ENCODE results near the gene MPST.

MPST gene

GRCh38 chr22:37043209-37043827 is 23.8 kb downstream of the MPST start:
- H3K4me3 Mint-ChIP-seq, result no peak overlapping the region
- H3K9me3 Mint-ChIP-seq (ENCODE audit: low read depth), result no peaks in the 10 kb centered on the region
- peaks cover 3% of the 10 kb centered on the region for H3K27me3 Mint-ChIP-seq
- H3K4me1 Mint-ChIP-seq (ENCODE audit: low read depth), result peaks cover 6% of the 10 kb centered on the region
- no peaks in the 10 kb centered on the region for H3K36me3 Mint-ChIP-seq
- H3K27ac Mint-ChIP-seq, result no peak overlapping the region

- H3K36me3 Mint-ChIP-seq, result no peaks in the 10 kb centered on the region
- no peak overlapping the region for H3K4me3 Mint-ChIP-seq
- peaks cover 3% of the 10 kb centered on the region for H3K27me3 Mint-ChIP-seq
- peaks cover 6% of the 10 kb centered on the region for H3K4me1 Mint-ChIP-seq (ENCODE audit: low read depth)
- H3K9me3 Mint-ChIP-seq (ENCODE audit: low read depth), result no peaks in the 10 kb centered on the region
- H3K27ac Mint-ChIP-seq, result no peak overlapping the region
These were observed 24.4 kb downstream of the MPST start for GRCh38 chr22:37043828-37044538.

GRCh38 chr22:37044634-37045625 is 25.4 kb downstream of the MPST start:
- Mint-ChIP-seq H3K36me3 (no peaks in the 10 kb centered on the region), H3K27me3 (peaks cover 3% of the 10 kb centered on the region), H3K27ac (no peak overlapping the region), H3K4me3 (no peak overlapping the region), H3K4me1 (ENCODE audit: low read depth) (peaks cover 6% of the 10 kb centered on the region), H3K9me3 (ENCODE audit: low read depth) (no peaks in the 10 kb centered on the region)

GRCh38 chr22:37045958-37046357 is 26.4 kb downstream of the MPST start:
- no peaks in the 10 kb centered on the region for H3K36me3 Mint-ChIP-seq
- no peak overlapping the region for H3K27ac Mint-ChIP-seq
- H3K4me1 Mint-ChIP-seq (ENCODE audit: low read depth), result peaks cover 6% of the 10 kb centered on the region

GRCh38 chr22:37046589-37046988 is 27.0 kb downstream of the MPST start:
- Mint-ChIP-seq H3K27me3 (no peaks in the 10 kb centered on the region), H3K36me3 (no peaks in the 10 kb centered on the region), H3K4me3 (no peak overlapping the region), H3K4me1 (ENCODE audit: low read depth) (peaks cover 7% of the 10 kb centered on the region), H3K9me3 (ENCODE audit: low read depth) (no peaks in the 10 kb centered on the region), H3K27ac (no peak overlapping the region)

More at GRCh38 chr22:37045958-37046357, 26.4 kb downstream of the MPST start:
- no peak overlapping the region for H3K4me3 Mint-ChIP-seq
- peaks cover under 1% of the 10 kb centered on the region for H3K27me3 Mint-ChIP-seq
- H3K9me3 Mint-ChIP-seq (ENCODE audit: low read depth), result no peaks in the 10 kb centered on the region

GRCh38 chr22:37047006-37047405 is 27.5 kb downstream of the MPST start:
- no peaks in the 10 kb centered on the region for H3K27me3 Mint-ChIP-seq
- peaks cover 7% of the 10 kb centered on the region for H3K4me1 Mint-ChIP-seq (ENCODE audit: low read depth)
- no peak overlapping the region for H3K27ac Mint-ChIP-seq
- H3K4me3 Mint-ChIP-seq, result no peak overlapping the region
- no peaks in the 10 kb centered on the region for H3K36me3 Mint-ChIP-seq
- H3K9me3 Mint-ChIP-seq (ENCODE audit: low read depth), result no peaks in the 10 kb centered on the region

GRCh38 chr22:37048133-37048532 is 28.6 kb downstream of the MPST start:
- H3K36me3 Mint-ChIP-seq, result no peaks in the 10 kb centered on the region
- H3K27me3 Mint-ChIP-seq, result no peaks in the 10 kb centered on the region
- no peaks in the 10 kb centered on the region for H3K9me3 Mint-ChIP-seq (ENCODE audit: low read depth)
- H3K27ac Mint-ChIP-seq, result no peak overlapping the region
- H3K4me1 Mint-ChIP-seq (ENCODE audit: low read depth), result peaks cover 16% of the 10 kb centered on the region
- H3K4me3 Mint-ChIP-seq, result no peak overlapping the region

- no peak overlapping the region for H3K4me3 Mint-ChIP-seq
- H3K27ac Mint-ChIP-seq, result no peak overlapping the region
- no peaks in the 10 kb centered on the region for H3K27me3 Mint-ChIP-seq
- H3K4me1 Mint-ChIP-seq (ENCODE audit: low read depth), result peaks cover 17% of the 10 kb centered on the region
- H3K9me3 Mint-ChIP-seq (ENCODE audit: low read depth), result no peaks in the 10 kb centered on the region
- H3K36me3 Mint-ChIP-seq, result no peaks in the 10 kb centered on the region
These were observed 29.7 kb downstream of the MPST start for GRCh38 chr22:37049224-37049623.

GRCh38 chr22:37050913-37051312 is 31.4 kb downstream of the MPST start:
- Mint-ChIP-seq H3K36me3 (no peaks in the 10 kb centered on the region), H3K4me3 (peak overlapping the region; percentile 77), H3K27ac (no peak overlapping the region), H3K9me3 (ENCODE audit: low read depth) (no peaks in the 10 kb centered on the region), H3K27me3 (no peaks in the 10 kb centered on the region), H3K4me1 (ENCODE audit: low read depth) (peaks cover 12% of the 10 kb centered on the region)

- Mint-ChIP-seq H3K27me3 (no peaks in the 10 kb centered on the region), H3K36me3 (no peaks in the 10 kb centered on the region), H3K4me1 (ENCODE audit: low read depth) (peaks cover 12% of the 10 kb centered on the region), H3K27ac (peak within 1 kb of the TSS; percentile 25), H3K4me3 (peak within 1 kb of the TSS; percentile 78), H3K9me3 (ENCODE audit: low read depth) (no peaks in the 10 kb centered on the region)
These were observed 32.1 kb downstream of the MPST start, which contains the start of gene KCTD17 for GRCh38 chr22:37051391-37052385. KCTD17 (plus strand) TSS chr22:37051742; CDS start chr22:37051761, 19 bp downstream.

GRCh38 chr22:37052386-37053309 is 33.1 kb downstream of the MPST start:
- Mint-ChIP-seq H3K9me3 (ENCODE audit: low read depth) (no peaks in the 10 kb centered on the region), H3K4me3 (peak overlapping the region; percentile 78), H3K27me3 (no peaks in the 10 kb centered on the region), H3K36me3 (no peaks in the 10 kb centered on the region), H3K4me1 (ENCODE audit: low read depth) (peaks cover 12% of the 10 kb centered on the region), H3K27ac (peak overlapping the region; percentile 25)

- no peaks in the 10 kb centered on the region for H3K36me3 Mint-ChIP-seq
- H3K4me1 Mint-ChIP-seq (ENCODE audit: low read depth), result peaks cover 12% of the 10 kb centered on the region
- no peaks in the 10 kb centered on the region for H3K9me3 Mint-ChIP-seq (ENCODE audit: low read depth)
- H3K27ac Mint-ChIP-seq, result no peak overlapping the region
- H3K4me3 Mint-ChIP-seq, result peak overlapping the region; percentile 78
- H3K27me3 Mint-ChIP-seq, result no peaks in the 10 kb centered on the region
These were observed 33.9 kb downstream of the MPST start for GRCh38 chr22:37053310-37054055.

GRCh38 chr22:37054056-37054395 is 34.5 kb downstream of the MPST start:
- Mint-ChIP-seq H3K9me3 (ENCODE audit: low read depth) (no peaks in the 10 kb centered on the region), H3K4me1 (ENCODE audit: low read depth) (peaks cover 12% of the 10 kb centered on the region), H3K27me3 (no peaks in the 10 kb centered on the region), H3K36me3 (no peaks in the 10 kb centered on the region), H3K27ac (no peak overlapping the region), H3K4me3 (peak overlapping the region; percentile 42)

All from activated naive CD8-positive, alpha-beta T cell (primary cell).